HepG2 (cell line): Measurements from ENCODE around the gene SND1. TPM values are rescaled to one million over a fixed set of nuclear protein-coding genes. Genes with fewer than 3 reads are reported as not detected.

Experiments
- ATAC-seq: fragments of 200-7000 bp; cut with Tn5 transposase; 3 replicates; pipeline ENCODE4 v1.9.1; 2020; ENCODE audit warnings: mild to moderate bottlenecking, moderate library complexity
- BruUV-seq: library from RNA; stranded (reverse); fragments of 400-500 nt; replicated peaks from 2 replicates; lab custom pipeline; 2021; lab: Mats Ljungman, UMichigan
- CTCF ChIA-PET: fragments of 300-600 bp; formaldehyde crosslinking; extraction: SDS; loops from one replicate; lab custom pipeline; 2021; ENCODE audit warnings: low total read pairs, inconsistent platforms, low intra/inter-chr PET ratio; lab: Yijun Ruan, JAX
- POLR2A ChIA-PET: fragments of 350-600 bp; sonication (Branson Sonifier 250); formaldehyde crosslinking; loops from one replicate; lab custom pipeline; 2020; ENCODE audit warnings: antibody characterized with exemption, inconsistent platforms; lab: Yijun Ruan, JAX
- DNase-seq: peaks from one replicate; pipeline ENCODE4 v3.0.0-alpha.2; 2015; ENCODE audit warnings: low spot score
- FAIRE-seq: peaks from 3 replicates; lab custom pipeline; 2011; peaks lifted over from hg19 to GRCh38; lab: Jason Lieb, UNC
- H2AFZ ChIP-seq: one replicate; pipeline ENCODE4 v1.6.1; 2011; ENCODE audit warnings: low read length, inconsistent platforms
- H3K27ac ChIP-seq: fragments of 300-600 bp; 3 replicates; pipeline ENCODE4 v1.8.0; 2011; ENCODE audit warnings: mixed run types, mild to moderate bottlenecking, mixed read lengths, low read length, inconsistent platforms; ENCODE audit not compliant: insufficient read depth; ENCODE audit errors: extremely low read length
- H3K27me3 ChIP-seq, 2 experiments: fragments of 200-600 bp in 1 of 2; 2 replicates in 1 of 2; 3 replicates in 1 of 2; pipeline versions ENCODE4 v1.6.0 to v1.8.0; 2011; ENCODE audit warnings: low read length in 2 of 2, mild to moderate bottlenecking in 2 of 2, moderate library complexity in 2 of 2, inconsistent platforms in 1 of 2; ENCODE audit not compliant: insufficient read depth in 2 of 2, control insufficient read depth in 1 of 2
- H3K36me3 ChIP-seq, 2 experiments: fragments of 200-600 bp in 1 of 2; replicated peaks in 1 of 2; 2 replicates in 1 of 2; 3 replicates in 1 of 2; pipeline versions ENCODE4 v1.5.1 to v1.8.0; 2011; ENCODE audit warnings: low read length in 2 of 2, inconsistent platforms in 1 of 2; ENCODE audit not compliant: insufficient read depth in 2 of 2, control insufficient read depth in 1 of 2
- H3K4me1 ChIP-seq: 2 replicates; pipeline ENCODE4 v1.5.1; 2012; ENCODE audit warnings: low read length, inconsistent platforms; ENCODE audit not compliant: insufficient read depth
- H3K4me2 ChIP-seq: 2 replicates; pipeline ENCODE4 v1.6.0; 2011; ENCODE audit warnings: low read depth, low read length, inconsistent platforms
- H3K4me3 ChIP-seq, 3 experiments: fragments of 200-600 bp in 1 of 3; sonication (generic), shearing (Covaris generic) in 1 of 3; replicated peaks in 1 of 3; 2 replicates each; pipeline ENCODE4 v1.5.1; 2011 to 2016; ENCODE audit warnings: low read length in 3 of 3, inconsistent platforms in 2 of 3, low read depth in 2 of 3, mild to moderate bottlenecking in 2 of 3, control low read depth in 1 of 3, mixed read lengths in 1 of 3; ENCODE audit not compliant: insufficient read depth in 1 of 3
- H3K79me2 ChIP-seq: one replicate; pipeline ENCODE4 v1.6.1; 2011; ENCODE audit warnings: low read length, inconsistent platforms; ENCODE audit not compliant: insufficient read depth
- H3K9ac ChIP-seq: 2 replicates; pipeline ENCODE4 v1.6.0; 2011; ENCODE audit warnings: mild to moderate bottlenecking, low read depth, low read length, inconsistent platforms; ENCODE audit not compliant: insufficient read depth
- H3K9me3 ChIP-seq: 2 replicates; pipeline ENCODE4 v1.5.1; 2012; ENCODE audit warnings: mild to moderate bottlenecking, low read length
- H4K20me1 ChIP-seq: 2 replicates; pipeline ENCODE4 v1.6.0; 2011; ENCODE audit warnings: inconsistent platforms, mild to moderate bottlenecking, low read length, moderate library complexity; ENCODE audit not compliant: insufficient read depth
- GPN1 ChIP-seq: sonication (generic); formaldehyde crosslinking; IDR thresholded peaks from 2 replicates; pipeline ENCODE4 v1.5.1; 2020; ENCODE audit warnings: missing genetic modification reagents, borderline replicate concordance
- NBN ChIP-seq: fragments of 450-650 bp; conservative IDR thresholded peaks from 2 replicates; pipeline ENCODE4 v1.6.1; 2017
- NCOA1 ChIP-seq: sonication (generic); formaldehyde crosslinking; IDR thresholded peaks from 2 replicates; pipeline ENCODE4 v1.9.0; 2021; ENCODE audit warnings: missing genetic modification reagents
- PITX1 ChIP-seq: sonication (generic); formaldehyde crosslinking; IDR thresholded peaks from 2 replicates; pipeline ENCODE4 v1.5.1; 2020; ENCODE audit warnings: mild to moderate bottlenecking, missing genetic modification reagents
- POLR2A ChIP-seq, 2 experiments: IDR thresholded peaks; 2 replicates each; pipeline ENCODE4 v1.6.1; 2011; ENCODE audit warnings: low read depth in 2 of 2, low read length in 2 of 2, mild to moderate bottlenecking in 1 of 2, moderate library complexity in 1 of 2; ENCODE audit not compliant: insufficient read depth in 1 of 2
- RFX3 ChIP-seq: IDR thresholded peaks from 2 replicates; pipeline ENCODE4 v1.6.1; 2016; ENCODE audit warnings: missing biosample characterization, missing genetic modification reagents
- ZFY ChIP-seq: sonication (generic); formaldehyde crosslinking; IDR thresholded peaks from 2 replicates; pipeline ENCODE4 v1.4.0; 2020; ENCODE audit warnings: missing genetic modification reagents
- ZNF292 ChIP-seq: sonication (generic); formaldehyde crosslinking; IDR thresholded peaks from 2 replicates; pipeline ENCODE4 v1.8.1; 2022; ENCODE audit warnings: mild to moderate bottlenecking, low read depth, missing genetic modification reagents, borderline replicate concordance
- WGBS: methylation state at CpG from one replicate; pipeline ENCODE4 v1.1.6; 2017; ENCODE audit warnings: low lambda C conversion rate; 5-methylcytosine and 5-hydroxymethylcytosine counted together
- in situ Hi-C: cut with HindIII; loops from 2 replicates; pipeline ENCODE4 v1.10.0; 2017; ENCODE audit warnings: low pct_unique_long_range_greater_than_20kb; ENCODE audit not compliant: extremely low pct_ligation_motif_present
- intact Hi-C: fragments of 100-400 bp; cut with micrococcal nuclease; formaldehyde crosslinking; loops from one replicate; pipeline ENCODE4 v1.10.0; 2022; ENCODE audit not compliant: unreplicated experiment
- polyA plus RNA-seq, 8 experiments: library from polyadenylated mRNA; depleted of rRNA in 3 of 8; stranded (reverse) in 7 of 8; unstranded in 1 of 8; fragments of >200 nt; fragmentation: Illumina TruSeq in 4 of 8; extraction: Trizol in 4 of 8; gene quantifications; 2 replicates each; pipeline versions ENCODE4 v1.2.1 to v1.2.3, GENCODE V29; 2011 to 2016; ENCODE audit warnings: low read depth in 4 of 8, missing spikeins in 1 of 8, mixed read lengths in 1 of 8; ENCODE audit not compliant: insufficient read depth in 1 of 8
- total RNA-seq, 5 experiments: library from RNA; depleted of rRNA; stranded (reverse); fragments of >200 nt; fragmentation: Illumina TruSeq; extraction: Trizol; gene quantifications; 2 replicates each; pipeline ENCODE4 v1.2.3, GENCODE V29; 2016; ENCODE audit warnings: low read depth in 1 of 5

The SND1 gene
- total and polyA plus RNA-seq, 2 of the 13 experiments (the other 11 are each of a cell fraction or from before 2014, with no cell fraction given) = 110 to 182 TPM

GRCh38 chr7:127976056-127976737, 324.2 kb downstream of the SND1 start:
- CTCF ChIA-PET = no interaction called here
- H3K27ac ChIP-seq = no peak overlapping the region
- H3K27me3 ChIP-seq = no peaks in the 10 kb centered on the region
- no peak overlapping the region for H3K4me2 ChIP-seq
- intact Hi-C loops (no loop called here), in situ Hi-C loops (no loop called here)
- H2AFZ ChIP-seq = no peak overlapping the region
- no TSS peak for BruUV-seq
- FAIRE-seq (no peak), ATAC-seq (no peak)
- H3K9ac ChIP-seq = no peak overlapping the region
- H3K36me3 ChIP-seq = peaks cover 15 to 44% of the 10 kb centered on the region in 2 experiments
- no peak for TF ChIP-seq GPN1 (CRISPR knock-in tag)
- no peak for TF ChIP-seq PITX1 (CRISPR knock-in tag)
- TF ChIP-seq ZFY (CRISPR knock-in tag) = no peak
- no peak for TF ChIP-seq NCOA1 (CRISPR knock-in tag)
- no peak for TF ChIP-seq POLR2A (IDR thresholded peaks at IDR 0.05; ENCODE audit: insufficient read depth in 1 of 2, low read depth in 2 of 2, low read length in 2 of 2)
- TF ChIP-seq RFX3 (CRISPR knock-in tag) = no peak
- TF ChIP-seq, all 625 proteins: peak for 0
- no peak for DNase-seq
- Histone ChIP-seq H3K4me1 (no peaks in the 10 kb centered on the region), H3K79me2 (no peaks in the 10 kb centered on the region), H4K20me1 (no peaks in the 10 kb centered on the region), H3K9me3 (peaks cover 6% of the 10 kb centered on the region; the same call in 1 of the 2 replicates), H3K4me3 (no peak overlapping the region)
- POLR2A ChIA-PET = no interaction called here
- 99% methylated on average over 6 of the region's 6 CpGs for WGBS

GRCh38 chr7:127976738-127977120, 324.7 kb downstream of the SND1 start:
- no peaks in the 10 kb centered on the region for H3K79me2 ChIP-seq
- no peaks in the 10 kb centered on the region for H3K27me3 ChIP-seq
- H3K9me3 ChIP-seq = peaks cover 6% of the 10 kb centered on the region; the same call in 1 of the 2 replicates
- in situ Hi-C loops (no loop called here), intact Hi-C loops (no loop called here)
- no peak overlapping the region for H3K27ac ChIP-seq
- H3K4me2 ChIP-seq = no peak overlapping the region
- BruUV-seq = no TSS peak
- no peak overlapping the region for H3K9ac ChIP-seq
- no peaks in the 10 kb centered on the region for H4K20me1 ChIP-seq
- H2AFZ ChIP-seq = no peak overlapping the region
- FAIRE-seq (no peak), ATAC-seq (no peak)
- POLR2A ChIA-PET = no interaction called here
- WGBS = 97% methylated on average over 7 of the region's 7 CpGs
- no peaks in the 10 kb centered on the region for H3K4me1 ChIP-seq
- TF ChIP-seq NBN (no peak), ZNF292 (no peak)
- TF ChIP-seq, all 625 proteins: peak for 0
- CTCF ChIA-PET = no interaction called here
- DNase-seq = no peak
- Histone ChIP-seq H3K36me3 (peaks cover 15 to 44% of the 10 kb centered on the region in 2 experiments), H3K4me3 (no peak overlapping the region)
